ENCODE results near the gene TCF7L1.

The TCF7L1 gene

GRCh38 chr2:85165088-85165690 lies 32.0 kb downstream of the TCF7L1 start:
- DNase-seq, result no peak

- no peak for DNase-seq
Measured at GRCh38 chr2:85166021-85166420, 32.8 kb downstream of the TCF7L1 start.

GRCh38 chr2:85167479-85167878 lies 34.3 kb downstream of the TCF7L1 start:
- no peak for DNase-seq

DNA sequence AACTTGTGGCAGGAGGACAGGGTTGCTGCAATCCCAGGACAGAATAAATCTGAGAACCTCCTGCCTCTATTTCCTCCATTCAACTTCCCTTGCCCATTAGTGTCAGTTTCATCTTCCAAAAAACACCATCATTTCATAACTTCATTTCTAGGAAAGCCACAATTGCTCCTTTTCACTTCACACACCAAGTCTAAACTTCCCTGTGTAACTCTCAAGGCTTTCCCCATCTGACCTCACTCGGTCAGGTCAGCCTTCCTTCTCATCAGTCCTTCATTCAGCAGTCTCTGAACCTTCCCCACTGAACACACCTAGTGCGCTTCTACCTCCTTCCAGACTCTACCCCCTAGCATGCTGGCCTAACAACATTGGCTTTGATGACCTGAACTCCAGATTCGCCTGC lies 35.8 kb downstream of the TCF7L1 start:
- DNase-seq, result no peak

DNA sequence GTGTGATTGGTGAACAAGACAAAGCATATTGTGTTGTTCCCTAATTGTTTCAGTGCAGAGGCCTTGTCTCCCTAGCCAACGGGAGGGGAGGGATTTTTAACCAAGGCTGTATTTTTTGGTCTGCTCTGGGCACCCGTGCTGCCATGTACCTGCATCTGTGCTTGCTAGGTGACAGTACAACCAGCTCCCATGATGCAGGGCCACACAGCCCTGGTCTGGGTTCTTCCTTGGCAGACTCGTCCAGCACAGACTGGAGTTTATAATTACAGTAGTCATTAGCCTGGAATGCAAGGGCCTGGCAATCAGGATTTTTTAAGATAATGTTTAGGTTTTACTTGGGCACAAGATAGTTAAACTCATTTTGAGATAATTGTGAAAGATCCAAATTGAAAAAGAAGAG lies 36.4 kb downstream of the TCF7L1 start:
- no peak for DNase-seq

DNA sequence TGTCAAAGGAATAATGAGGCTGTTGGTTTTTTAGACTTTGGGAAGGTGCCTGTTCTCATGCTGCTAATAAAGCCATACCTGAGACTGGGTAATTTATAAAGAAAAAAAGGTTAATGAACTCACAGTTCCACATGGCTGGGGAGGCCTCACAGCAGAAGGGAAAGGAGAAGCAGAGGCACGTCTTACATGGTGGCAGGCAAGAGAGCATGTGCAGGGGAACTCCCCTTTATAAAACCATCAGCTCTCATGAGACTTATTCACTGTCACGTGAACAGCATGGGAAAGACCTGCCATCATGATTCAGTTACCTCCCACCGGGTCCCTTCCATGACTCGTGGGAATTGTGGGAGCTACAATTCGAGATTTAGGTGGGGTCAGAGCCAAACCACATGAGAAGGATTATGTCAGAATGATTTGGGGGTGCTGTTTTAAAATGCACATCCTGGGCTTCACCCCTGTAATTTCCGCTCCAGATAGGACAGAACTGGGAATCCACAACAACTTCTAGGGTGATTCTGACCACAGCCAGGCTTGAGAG lies 37.8 kb downstream of the TCF7L1 start:
- DNase-seq, result no peak

DNA sequence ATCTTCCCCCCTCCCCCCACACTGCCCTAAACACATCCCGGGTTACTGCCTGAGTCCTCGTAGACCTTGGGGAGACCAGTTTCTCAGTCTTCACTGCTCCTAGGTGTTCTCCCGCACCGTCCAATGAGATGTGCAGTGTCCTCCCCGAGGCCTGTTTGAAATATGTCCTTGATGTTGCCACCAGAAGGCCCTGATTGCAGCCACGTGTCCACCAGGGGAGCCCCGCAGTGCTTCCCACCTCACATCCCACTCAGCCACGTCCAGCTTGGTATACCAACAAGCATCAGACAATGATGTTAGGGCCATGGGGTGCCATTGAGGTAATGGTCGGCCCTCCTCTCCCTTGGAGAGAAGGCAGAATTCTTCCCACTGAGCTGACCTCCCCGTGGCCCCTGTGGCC lies 38.7 kb downstream of the TCF7L1 start:
- DNase-seq, result no peak

DNA sequence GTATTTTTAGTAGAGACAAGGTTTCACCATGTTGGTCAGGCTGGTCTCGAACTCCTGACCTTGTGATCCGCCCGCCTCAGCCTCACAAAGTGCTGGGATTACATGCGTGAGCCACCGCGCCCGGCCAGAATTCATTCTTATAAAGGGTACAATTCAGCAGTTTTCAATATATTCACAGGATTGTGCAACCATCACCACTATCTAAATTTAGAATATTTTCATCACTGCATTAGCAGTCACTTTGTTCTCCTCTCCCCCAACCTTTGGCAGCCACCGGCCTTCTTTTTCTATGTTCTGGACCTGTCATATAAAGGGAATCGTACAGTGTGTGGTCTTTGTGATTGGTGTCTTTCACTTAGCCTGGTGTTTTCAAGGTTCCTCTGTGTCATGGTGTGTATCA lies 40.7 kb downstream of the TCF7L1 start:
- DNase-seq, result no peak

- DNase-seq, result peak; percentile 39
Measured at GRCh38 chr2:85174943-85175342, 41.8 kb downstream of the TCF7L1 start.

DNA sequence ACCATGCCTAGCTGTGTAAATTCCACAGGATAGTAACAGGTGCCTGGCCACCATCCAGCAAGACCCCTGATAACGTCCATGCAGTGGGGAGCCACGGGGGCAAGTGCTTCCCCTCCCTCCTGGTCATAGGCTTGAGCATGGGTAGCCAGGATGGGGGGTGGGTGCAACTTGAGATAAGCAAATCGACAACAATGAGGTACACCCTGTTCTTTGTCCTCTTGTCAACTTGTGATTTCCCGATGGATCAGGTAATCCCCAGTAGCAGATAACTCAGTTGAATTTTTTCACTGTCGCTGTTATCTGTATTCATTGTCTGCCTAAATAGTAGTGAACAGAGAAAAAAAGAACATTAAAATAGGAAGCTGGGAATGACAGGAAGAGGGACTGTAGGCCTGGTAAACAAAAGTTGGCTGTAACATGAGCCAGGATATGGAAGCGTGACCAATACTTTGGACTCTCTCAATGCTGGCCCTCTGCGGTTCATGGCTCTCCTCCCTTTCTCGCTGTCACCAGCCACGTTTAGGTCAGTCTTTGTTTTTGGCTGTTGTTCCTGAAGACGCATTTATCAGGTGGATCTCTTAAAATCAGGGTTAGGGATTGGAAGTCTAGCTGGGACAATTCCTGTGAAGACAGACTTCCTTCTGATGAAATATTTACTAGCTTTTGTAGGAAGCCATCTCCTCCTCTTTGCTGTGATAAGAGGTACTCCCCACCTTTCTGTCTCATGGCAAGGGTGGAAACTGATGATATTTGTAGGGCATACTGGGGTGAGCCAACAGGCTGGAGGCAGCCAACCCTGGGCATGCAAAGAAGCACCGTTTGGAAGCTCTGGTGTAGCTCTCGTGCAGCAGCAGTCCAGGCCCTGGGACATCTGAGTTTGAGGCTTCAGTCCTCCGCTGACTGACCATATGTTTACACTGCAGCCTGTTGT lies 42.4 kb downstream of the TCF7L1 start:
- DNase-seq, result peak; percentile 25

DNA sequence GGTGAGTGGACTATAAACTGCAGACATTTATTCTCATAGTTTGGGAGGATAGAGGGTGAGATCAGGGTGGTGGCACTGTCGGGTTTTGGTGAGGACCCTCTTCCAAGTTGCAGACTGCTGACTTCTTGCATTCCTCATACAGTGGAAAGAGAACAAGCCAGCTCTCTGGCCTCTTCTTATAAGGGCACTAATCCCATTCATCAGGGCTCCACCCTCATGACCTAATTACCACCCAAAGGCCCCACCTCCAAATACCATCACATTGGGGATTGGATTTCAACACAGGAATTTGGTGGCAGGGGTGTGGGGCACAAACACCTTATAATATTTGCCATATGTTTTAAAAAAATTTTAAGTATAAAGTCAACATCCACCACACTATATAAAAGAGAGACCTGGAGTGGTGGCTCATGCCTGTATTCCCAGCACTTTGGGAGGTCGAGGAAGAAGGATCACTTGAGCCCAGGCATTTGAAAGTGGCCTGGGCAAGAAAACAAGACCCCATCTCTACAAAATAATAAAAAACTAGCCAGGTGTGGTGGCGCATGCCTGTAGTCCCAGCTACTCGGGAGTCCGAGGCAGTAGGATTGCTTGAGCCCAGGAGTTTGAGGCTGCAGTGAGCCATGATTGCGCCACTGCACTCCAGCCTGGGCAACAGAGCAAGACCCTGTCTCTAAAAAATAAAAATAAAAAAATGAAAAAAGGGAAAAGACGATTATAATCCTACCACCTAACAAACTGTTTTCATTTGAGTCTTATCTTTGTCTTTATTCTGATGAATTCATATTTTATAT lies 44.0 kb downstream of the TCF7L1 start:
- no peak for DNase-seq

GRCh38 chr2:85178154-85178553 lies 45.0 kb downstream of the TCF7L1 start:
- no peak for DNase-seq

- DNase-seq, result no peak
Measured at GRCh38 chr2:85178980-85179411, 45.8 kb downstream of the TCF7L1 start.

DNA sequence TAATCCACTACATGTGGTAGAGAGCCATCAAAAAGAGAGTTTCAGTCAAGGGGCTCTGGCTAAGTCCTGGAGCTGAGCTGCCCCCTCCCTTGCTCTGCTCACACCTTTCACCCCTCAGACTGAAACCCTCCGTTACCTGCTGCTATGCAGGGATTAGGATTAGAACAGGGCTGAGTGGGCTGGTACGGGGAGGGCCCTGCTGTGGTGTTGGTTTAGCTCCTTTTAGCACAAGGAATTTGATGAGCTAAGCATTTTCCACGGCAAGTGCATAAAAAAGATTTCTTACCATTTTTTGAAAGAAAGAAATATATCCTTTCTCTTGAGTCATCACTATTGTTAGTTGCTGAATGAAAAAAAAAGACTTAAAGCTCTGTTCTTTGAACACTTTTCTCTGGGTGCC lies 46.3 kb downstream of the TCF7L1 start:
- DNase-seq, result no peak

DNA sequence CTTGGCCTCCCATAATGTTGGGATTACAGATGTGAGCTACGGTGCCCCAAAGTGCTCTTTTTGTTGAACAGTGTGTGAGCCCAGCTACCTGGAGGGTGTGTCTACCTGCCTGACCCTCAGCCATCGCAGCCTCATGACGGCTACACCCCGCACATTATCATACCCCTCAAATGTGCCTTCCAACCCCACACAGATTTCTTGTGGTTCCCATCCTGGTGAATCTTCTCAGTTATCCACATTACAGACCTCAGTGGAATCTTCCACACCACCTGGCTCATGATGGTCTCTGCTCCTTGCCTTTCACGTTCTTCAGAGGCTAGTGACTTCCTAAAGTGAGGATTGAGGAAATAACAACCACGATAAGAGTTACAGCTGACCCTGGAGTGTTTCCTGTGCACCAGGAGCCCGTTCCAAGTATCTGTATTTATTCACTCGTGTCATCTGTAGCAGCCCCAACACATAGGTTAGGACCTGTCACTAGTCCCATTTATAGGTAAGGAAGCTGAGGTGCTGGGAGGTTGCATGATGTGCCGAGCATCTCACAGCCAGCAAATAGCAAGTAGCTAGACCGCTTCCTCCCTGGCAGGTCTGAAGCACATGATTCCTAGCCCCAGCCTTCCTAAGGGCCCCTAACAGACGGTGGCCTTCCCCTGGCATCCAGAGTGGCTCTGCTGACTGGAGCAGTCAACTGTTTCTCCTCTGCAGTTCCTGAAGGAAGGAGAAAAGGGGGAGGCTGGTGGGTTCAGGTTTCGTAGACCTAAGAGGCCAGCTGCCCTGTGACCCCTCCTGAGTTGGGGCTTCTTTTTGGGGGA lies 47.3 kb downstream of the TCF7L1 start:
- DNase-seq, result no peak

GRCh38 chr2:85181134-85181631 lies 48.0 kb downstream of the TCF7L1 start:
- DNase-seq, result no peak

- no peak for DNase-seq
Measured at GRCh38 chr2:85181844-85182456, 48.8 kb downstream of the TCF7L1 start.

DNA sequence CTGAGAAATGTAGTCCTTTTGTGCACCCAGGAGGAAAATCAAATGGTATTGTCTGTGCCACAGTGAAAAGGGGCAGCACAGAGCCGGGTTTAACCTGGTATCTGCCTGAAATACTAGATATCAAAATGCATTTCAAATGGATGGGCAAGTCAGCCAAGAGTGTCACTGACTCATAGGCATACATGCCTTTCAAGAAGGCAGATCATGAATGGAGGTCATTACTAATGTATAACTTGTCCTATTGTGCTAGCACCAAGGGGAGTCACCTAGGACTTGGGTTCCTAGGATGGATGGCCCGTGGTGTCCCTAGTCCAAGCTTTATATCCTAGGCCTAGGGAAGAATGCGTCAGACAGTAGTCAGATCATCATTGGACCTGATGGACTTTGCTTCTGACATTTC lies 49.9 kb downstream of the TCF7L1 start:
- no peak for DNase-seq

DNA sequence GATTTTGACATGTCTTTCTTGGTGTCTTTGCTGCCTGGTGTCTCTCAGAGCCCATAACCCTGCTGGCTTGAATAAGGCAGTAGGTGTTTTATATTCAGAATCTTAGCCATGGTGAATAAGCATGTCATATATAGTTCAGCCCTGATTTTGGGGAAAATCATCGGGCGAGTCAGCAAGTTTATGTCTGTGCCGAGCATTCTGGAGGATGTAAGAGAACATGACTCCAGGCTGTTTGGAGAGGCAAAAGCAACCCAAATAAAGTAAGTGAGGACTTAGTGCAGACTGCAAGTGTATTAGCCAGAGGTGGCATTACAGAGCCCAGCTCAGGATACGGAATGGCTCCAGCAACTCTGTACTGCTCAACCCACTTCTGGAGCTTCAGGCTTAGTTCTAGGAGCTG lies 50.3 kb downstream of the TCF7L1 start:
- DNase-seq, result no peak

- DNase-seq, result no peak
Measured at GRCh38 chr2:85184231-85184630, 51.0 kb downstream of the TCF7L1 start.

GRCh38 chr2:85184990-85185389 lies 51.8 kb downstream of the TCF7L1 start:
- DNase-seq, result no peak

DNA sequence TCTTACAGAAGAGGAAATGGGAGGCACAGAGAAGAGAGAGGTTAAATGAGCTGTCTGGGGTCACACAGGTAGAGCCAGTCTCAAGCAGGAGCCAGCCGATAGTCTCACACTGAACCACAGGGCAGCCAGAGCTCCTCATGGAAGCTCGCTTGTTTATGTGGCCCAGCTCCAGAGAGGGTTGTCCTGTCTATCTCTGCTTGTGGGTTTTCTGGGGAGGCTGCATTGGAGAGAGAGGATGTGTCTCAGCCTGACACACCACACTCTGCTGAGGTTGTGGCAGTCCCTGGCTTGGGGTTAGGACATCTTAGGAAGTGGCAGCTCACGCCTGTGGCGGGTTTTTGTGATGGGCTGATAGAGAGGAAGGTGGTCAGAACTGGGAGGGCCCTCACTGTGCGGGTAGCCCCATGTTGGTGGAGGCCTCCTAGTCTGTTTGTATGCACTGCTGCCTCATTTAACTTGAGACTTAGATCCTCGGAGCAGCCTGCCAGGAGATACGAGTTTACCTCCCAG lies 52.3 kb downstream of the TCF7L1 start:
- no peak for DNase-seq

Data from DMS153 (cell line).